Calu3 (cell line): ENCODE data around the gene DCTD. TPM values are rescaled to one million over a fixed set of nuclear protein-coding genes. Genes with fewer than 3 reads are reported as not detected.

Experiments used
- BruUV-seq: library from RNA; stranded (reverse); fragments of 400-500 nt; replicated peaks from 2 replicates; lab custom pipeline; 2021; lab: Mats Ljungman, UMichigan
- CTCF ChIA-PET: fragments of 300-600 bp; sonication (Branson Sonifier 250); formaldehyde crosslinking; loops from one replicate; lab custom pipeline; 2022; ENCODE audit warnings: antibody characterized with exemption; lab: Charles Lee
- DNase-seq: peaks from one replicate; pipeline ENCODE4 v3.0.0; 2022
- H3K27ac Mint-ChIP-seq: one replicate; pipeline ENCODE4 v1.8.0; 2022; ENCODE audit warnings: mixed read lengths; ENCODE audit not compliant: unreplicated experiment
- H3K27me3 Mint-ChIP-seq: one replicate; pipeline ENCODE4 v1.8.0; 2022; ENCODE audit warnings: mixed read lengths; ENCODE audit not compliant: unreplicated experiment
- H3K36me3 Mint-ChIP-seq: one replicate; pipeline ENCODE4 v1.8.0; 2022; ENCODE audit warnings: mild to moderate bottlenecking, moderate library complexity, mixed read lengths; ENCODE audit not compliant: insufficient read depth, unreplicated experiment
- H3K4me1 Mint-ChIP-seq: one replicate; pipeline ENCODE4 v1.8.0; 2022; ENCODE audit warnings: mild to moderate bottlenecking, low read depth, mixed read lengths; ENCODE audit not compliant: unreplicated experiment
- H3K4me3 Mint-ChIP-seq: one replicate; pipeline ENCODE4 v1.8.0; 2022; ENCODE audit warnings: mild to moderate bottlenecking, low read depth, moderate library complexity, mixed read lengths; ENCODE audit not compliant: unreplicated experiment
- H3K9me3 Mint-ChIP-seq: one replicate; pipeline ENCODE4 v1.8.0; 2022; ENCODE audit warnings: low read depth, mixed read lengths; ENCODE audit not compliant: unreplicated experiment
- intact Hi-C: fragments of 100-400 bp; cut with micrococcal nuclease; formaldehyde crosslinking; loops from one replicate; pipeline ENCODE4 v1.10.0; 2022; ENCODE audit not compliant: unreplicated experiment
- total RNA-seq: library from RNA; stranded (reverse); gene quantifications from 2 replicates; pipeline ENCODE4 v1.2.3, GENCODE V29; 2022
- TF ChIP-seq, protein P1 (sequence below): fragments of 200-600 bp; IDR thresholded peaks from one replicate; pipeline ENCODE4 v1.8.0; 2022; ENCODE audit warnings: antibody characterized with exemption; ENCODE audit not compliant: unreplicated experiment

Gene DCTD
- total RNA-seq, 1 experiment from 2014 or later = 65.3 TPM

DNA sequence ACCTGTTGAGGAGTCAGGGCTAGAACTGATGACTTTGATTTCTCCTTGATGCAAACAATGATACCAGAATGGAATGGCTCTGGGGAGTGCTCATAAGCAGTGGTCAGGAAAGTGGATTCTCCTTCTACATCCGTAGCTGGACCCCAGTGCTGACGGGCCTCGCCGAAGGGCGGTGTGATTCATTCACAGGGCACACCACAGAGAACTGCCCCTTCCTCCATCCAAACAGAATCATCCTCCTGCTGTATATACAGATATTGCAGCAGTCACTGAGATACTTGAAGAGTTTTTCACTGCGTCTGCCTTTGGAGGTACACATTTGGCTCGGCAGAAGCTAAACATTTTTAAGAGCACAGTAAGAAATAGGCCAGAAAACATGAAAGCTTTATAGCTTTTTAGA is 7.3 kb upstream of the DCTD start:
- Mint-ChIP-seq H3K4me3 (no peak overlapping the region), H3K27me3 (no peaks in the 10 kb centered on the region), H3K4me1 (peaks cover 13% of the 10 kb centered on the region), H3K27ac (no peak overlapping the region), H3K36me3 (no peaks in the 10 kb centered on the region), H3K9me3 (no peaks in the 10 kb centered on the region)
- intact Hi-C loops = loop anchor here (5.0 to 10.0 kb wide), 4 partner anchors 338 to 1780 kb away; no protein-coding TSS in a partner anchor
- CTCF ChIA-PET = interaction anchor here (1.1 kb wide), 2 partner anchors 12 to 338 kb away, joined by 3 to 4 read pairs; no protein-coding TSS in a partner anchor
- DNase-seq = no peak
- TF ChIP-seq, protein P1, sequence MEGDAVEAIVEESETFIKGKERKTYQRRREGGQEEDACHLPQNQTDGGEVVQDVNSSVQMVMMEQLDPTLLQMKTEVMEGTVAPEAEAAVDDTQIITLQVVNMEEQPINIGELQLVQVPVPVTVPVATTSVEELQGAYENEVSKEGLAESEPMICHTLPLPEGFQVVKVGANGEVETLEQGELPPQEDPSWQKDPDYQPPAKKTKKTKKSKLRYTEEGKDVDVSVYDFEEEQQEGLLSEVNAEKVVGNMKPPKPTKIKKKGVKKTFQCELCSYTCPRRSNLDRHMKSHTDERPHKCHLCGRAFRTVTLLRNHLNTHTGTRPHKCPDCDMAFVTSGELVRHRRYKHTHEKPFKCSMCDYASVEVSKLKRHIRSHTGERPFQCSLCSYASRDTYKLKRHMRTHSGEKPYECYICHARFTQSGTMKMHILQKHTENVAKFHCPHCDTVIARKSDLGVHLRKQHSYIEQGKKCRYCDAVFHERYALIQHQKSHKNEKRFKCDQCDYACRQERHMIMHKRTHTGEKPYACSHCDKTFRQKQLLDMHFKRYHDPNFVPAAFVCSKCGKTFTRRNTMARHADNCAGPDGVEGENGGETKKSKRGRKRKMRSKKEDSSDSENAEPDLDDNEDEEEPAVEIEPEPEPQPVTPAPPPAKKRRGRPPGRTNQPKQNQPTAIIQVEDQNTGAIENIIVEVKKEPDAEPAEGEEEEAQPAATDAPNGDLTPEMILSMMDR = no peak
- no TSS peak for BruUV-seq

DNA sequence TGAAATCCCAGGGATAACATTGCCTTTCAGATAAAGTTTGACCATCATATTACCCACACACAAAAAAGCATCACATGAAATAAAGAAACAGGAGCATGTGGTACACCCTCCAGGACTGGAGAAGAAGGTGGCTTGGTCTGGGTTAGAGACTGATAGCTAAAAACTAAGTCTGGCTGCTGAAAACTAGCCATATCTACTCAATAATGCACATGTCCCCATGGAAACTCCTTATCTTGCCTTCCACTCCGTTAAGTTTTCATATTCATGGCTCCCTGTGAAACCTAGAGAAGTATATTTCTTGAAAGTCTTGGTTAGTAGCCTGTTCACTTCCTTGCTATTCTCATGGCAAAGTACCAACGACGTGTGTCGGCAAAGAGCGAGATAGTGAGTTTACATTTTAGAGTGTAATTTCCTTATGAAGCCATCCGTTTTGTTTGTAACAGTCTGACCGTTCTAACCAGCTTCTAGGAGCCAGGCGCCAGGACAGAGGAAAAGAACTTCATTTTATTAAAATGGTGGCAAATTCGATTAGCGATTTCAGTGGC is 6.7 kb upstream of the DCTD start:
- Mint-ChIP-seq H3K36me3 (peaks cover 3% of the 10 kb centered on the region), H3K27me3 (no peaks in the 10 kb centered on the region), H3K9me3 (no peaks in the 10 kb centered on the region), H3K27ac (no peak overlapping the region), H3K4me3 (no peak overlapping the region), H3K4me1 (peaks cover 17% of the 10 kb centered on the region)
- no TSS peak for BruUV-seq
- TF ChIP-seq, protein P1 = no peak
- intact Hi-C loops = loop anchor here (5.0 to 10.0 kb wide), 4 partner anchors 338 to 1779 kb away; no protein-coding TSS in a partner anchor
- no peak for DNase-seq
- CTCF ChIA-PET = interaction anchor here (0.9 kb wide), 1 partner anchor 339 kb away, joined by 4 read pairs; no protein-coding TSS in a partner anchor

DNA sequence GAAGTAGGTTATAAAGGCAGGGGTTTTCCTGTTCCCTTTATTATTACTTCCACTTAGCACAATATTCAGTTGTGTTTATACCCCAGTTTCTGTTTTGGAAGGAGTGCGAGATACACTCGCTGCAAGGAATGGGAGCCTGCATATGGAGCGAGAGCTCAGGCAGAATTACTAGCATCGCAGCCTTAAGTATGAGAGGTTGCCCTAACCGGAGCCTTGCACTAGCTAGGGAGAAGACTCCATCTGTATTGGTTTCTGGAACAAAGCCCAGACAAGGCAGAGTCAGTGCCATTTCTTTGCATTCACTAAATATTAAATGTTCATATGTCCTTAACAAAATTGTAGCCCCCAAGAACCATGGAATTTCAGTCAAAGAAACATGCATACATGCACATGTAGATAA is 6.2 kb upstream of the DCTD start:
- CTCF ChIA-PET = interaction anchor here (0.9 kb wide), 2 partner anchors 15 to 339 kb away, joined by 3 to 4 read pairs; no protein-coding TSS in a partner anchor
- no peak for DNase-seq
- Mint-ChIP-seq H3K27me3 (no peaks in the 10 kb centered on the region), H3K36me3 (peaks cover 6% of the 10 kb centered on the region), H3K4me1 (peaks cover 22% of the 10 kb centered on the region), H3K4me3 (peak overlapping the region; percentile 65), H3K9me3 (no peaks in the 10 kb centered on the region), H3K27ac (peak overlapping the region; percentile 78)
- TF ChIP-seq, protein P1 = no peak
- no TSS peak for BruUV-seq
- intact Hi-C loops = loop anchor here (5.0 to 10.0 kb wide), 4 partner anchors 339 to 1779 kb away; no protein-coding TSS in a partner anchor

DNA sequence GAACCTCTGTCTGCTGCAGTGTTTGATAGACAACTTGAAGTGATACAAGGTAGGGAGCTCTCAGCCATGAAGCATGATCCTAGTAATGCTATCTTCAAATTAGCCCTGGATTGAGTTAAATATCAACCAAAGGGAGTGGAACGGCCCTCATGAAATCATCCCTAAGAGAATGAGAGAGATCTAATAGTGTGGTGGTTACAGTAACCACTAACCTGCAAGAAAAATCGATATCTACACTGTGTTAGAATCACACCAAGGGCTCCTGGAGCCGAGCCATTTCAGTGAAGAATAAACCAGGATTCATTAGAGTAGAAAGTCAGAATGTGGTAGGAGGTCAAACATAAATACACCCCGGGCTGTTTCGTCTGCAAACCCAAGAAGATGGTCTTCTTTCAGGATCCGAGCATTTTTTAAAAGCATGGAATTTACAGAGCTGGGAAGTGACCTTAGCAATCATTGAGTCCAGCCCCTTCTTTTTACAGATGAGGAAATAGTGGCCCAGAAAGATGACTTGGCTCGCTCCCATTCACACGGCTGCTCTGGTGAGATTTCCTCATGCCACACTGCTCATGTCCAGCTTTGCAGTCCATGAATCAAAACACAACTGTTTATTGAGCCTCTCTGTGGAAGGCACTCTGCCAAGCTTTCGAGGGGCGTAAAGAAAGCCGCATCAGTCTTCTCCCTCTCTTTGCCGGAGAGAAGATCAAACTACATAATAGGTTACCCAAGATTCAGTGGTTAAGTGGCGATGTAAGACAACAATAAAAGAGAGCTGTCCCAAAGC is 5.5 kb upstream of the DCTD start:
- peak overlapping the region; percentile 78 for H3K27ac Mint-ChIP-seq
- H3K9me3 Mint-ChIP-seq = no peaks in the 10 kb centered on the region
- H3K4me3 Mint-ChIP-seq = peak overlapping the region; percentile 65
- H3K27me3 Mint-ChIP-seq = no peaks in the 10 kb centered on the region
- peaks cover 24% of the 10 kb centered on the region for H3K4me1 Mint-ChIP-seq
- peaks cover 11% of the 10 kb centered on the region for H3K36me3 Mint-ChIP-seq
- TF ChIP-seq, protein P1 = no peak
- no TSS peak for BruUV-seq
- CTCF ChIA-PET = interaction anchor here (0.9 kb wide), 2 partner anchors 16 to 340 kb away, joined by 3 to 4 read pairs; no protein-coding TSS in a partner anchor
- peak; percentile 30 for DNase-seq
- intact Hi-C loops = loop anchor here (5.0 to 10.0 kb wide), 4 partner anchors 340 to 1778 kb away; no protein-coding TSS in a partner anchor
